Measurements from ENCODE around the gene LRCH1.

GRCh38 chr13:46712524-46712923 lies 159.6 kb downstream of the LRCH1 start:
- no peak for TF ChIP-seq POLR2A (IDR thresholded peaks at IDR 0.05)
- TF ChIP-seq CTCF (IDR thresholded peaks at IDR 0.05) = no peak
- no peak for TF ChIP-seq EP300 (IDR thresholded peaks at IDR 0.05)
